OCI-M2 (cell line): ENCODE data around the gene TTC28.
"Not testable (repeated sequence)": the region's sequence is repeated elsewhere in the genome, so short reads cannot be mapped to it uniquely, and the experiment has no call there.

Experiments
- DNase-seq: peaks from one replicate; lab custom pipeline; 2025; ENCODE audit not compliant: unreplicated experiment; lab: John Stamatoyannopoulos, UW

TTC28 gene

GRCh38 chr22:28560743-28561101, 118.9 kb downstream of the TTC28 start:
- not testable (repeated sequence) for DNase-seq

- DNase-seq = no peak
Measured at GRCh38 chr22:28560046-28560742, 119.4 kb downstream of the TTC28 start.

- no peak for DNase-seq
Measured at GRCh38 chr22:28557184-28557583, 122.5 kb downstream of the TTC28 start.

- not testable (repeated sequence) for DNase-seq
Measured at GRCh38 chr22:28553108-28553866, 126.4 kb downstream of the TTC28 start.

- DNase-seq = no peak
Measured at GRCh38 chr22:28548406-28548805, 131.2 kb downstream of the TTC28 start.

GRCh38 chr22:28547132-28547842, 132.4 kb downstream of the TTC28 start:
- DNase-seq = no peak

GRCh38 chr22:28544431-28544868, 135.2 kb downstream of the TTC28 start:
- DNase-seq = no peak

- DNase-seq = no peak
Measured at GRCh38 chr22:28542980-28543621, 136.5 kb downstream of the TTC28 start.

GRCh38 chr22:28541137-28541536, 138.5 kb downstream of the TTC28 start:
- no peak for DNase-seq

GRCh38 chr22:28538922-28539321, 140.7 kb downstream of the TTC28 start:
- DNase-seq = no peak

GRCh38 chr22:28530565-28530964, 149.1 kb downstream of the TTC28 start:
- DNase-seq = not testable (repeated sequence)

- not testable (repeated sequence) for DNase-seq
Measured at GRCh38 chr22:28529144-28529543, 150.5 kb downstream of the TTC28 start.

- no peak for DNase-seq
Measured at GRCh38 chr22:28521451-28521850, 158.2 kb downstream of the TTC28 start.

GRCh38 chr22:28514321-28514821, 165.3 kb downstream of the TTC28 start:
- no peak for DNase-seq

- not testable (repeated sequence) for DNase-seq
Measured at GRCh38 chr22:28512387-28512786, 167.3 kb downstream of the TTC28 start.

GRCh38 chr22:28507896-28508295, 171.7 kb downstream of the TTC28 start:
- no peak for DNase-seq

- no peak for DNase-seq
Measured at GRCh38 chr22:28506150-28506535, 173.5 kb downstream of the TTC28 start.

GRCh38 chr22:28505416-28506149, 174.1 kb downstream of the TTC28 start:
- DNase-seq = no peak

GRCh38 chr22:28500006-28500405, 179.6 kb downstream of the TTC28 start:
- DNase-seq = no peak

- DNase-seq = no peak
Measured at GRCh38 chr22:28498044-28498443, 181.6 kb downstream of the TTC28 start.
